ENCODE results near the gene STARD3NL. TPM values are rescaled to one million over a fixed set of nuclear protein-coding genes. Genes with fewer than 3 reads are reported as not detected.

STARD3NL gene
- total RNA-seq, 6 experiments from 2014 or later: 5.8 to 14.3 (median 9.6) TPM

- peak in 1 of 4 donors; percentile 36 for ATAC-seq
- H3K36me3 ChIP-seq: no peaks in the 10 kb centered on the region
- DNase-seq: no peak
- no peak overlapping the region for H3K27ac ChIP-seq
- H3K27me3 ChIP-seq: no peaks in the 10 kb centered on the region
- no peaks in the 10 kb centered on the region for H3K4me1 ChIP-seq
- WGBS (ENCODE audit: insufficient coverage, low coverage, low lambda C conversion rate, missing lambda C conversion rate): 39% methylated on average over 5 of the region's 5 CpGs
- intact Hi-C loops (cut with DNase I): no loop called here
- TF ChIP-seq POLR2A (IDR thresholded peaks at IDR 0.05) (no peak), CTCF (IDR thresholded peaks at IDR 0.05) (no peak)
- H3K4me3 ChIP-seq: no peak overlapping the region
- no peaks in the 10 kb centered on the region for H3K9me3 ChIP-seq
Measured at GRCh38 chr7:38160003-38160571, 18.0 kb upstream of the STARD3NL start.

- intact Hi-C loops (cut with DNase I): no loop called here
- DNase-seq: no peak
- Histone ChIP-seq H3K36me3 (no peaks in the 10 kb centered on the region), H3K9me3 (no peaks in the 10 kb centered on the region), H3K4me1 (no peaks in the 10 kb centered on the region), H3K4me3 (no peak overlapping the region), H3K27ac (no peak overlapping the region), H3K27me3 (no peaks in the 10 kb centered on the region)
- TF ChIP-seq CTCF (IDR thresholded peaks at IDR 0.05) (no peak), POLR2A (IDR thresholded peaks at IDR 0.05) (no peak)
- no peak for ATAC-seq
- WGBS (ENCODE audit: insufficient coverage, low coverage, low lambda C conversion rate, missing lambda C conversion rate): 64% methylated on average over 1 of the region's 1 CpG
Measured at GRCh38 chr7:38162036-38162435, 16.0 kb upstream of the STARD3NL start.

GRCh38 chr7:38163671-38164070 is 14.4 kb upstream of the STARD3NL start:
- Histone ChIP-seq H3K4me3 (no peak overlapping the region), H3K36me3 (no peaks in the 10 kb centered on the region), H3K27ac (no peak overlapping the region), H3K27me3 (no peaks in the 10 kb centered on the region), H3K9me3 (no peaks in the 10 kb centered on the region), H3K4me1 (no peaks in the 10 kb centered on the region)
- intact Hi-C loops (cut with DNase I): no loop called here
- ATAC-seq (no peak), DNase-seq (no peak)
- TF ChIP-seq POLR2A (IDR thresholded peaks at IDR 0.05) (no peak), CTCF (IDR thresholded peaks at IDR 0.05) (no peak)
- WGBS (ENCODE audit: insufficient coverage, low coverage, low lambda C conversion rate, missing lambda C conversion rate): 86% methylated on average over 4 of the region's 4 CpGs

GRCh38 chr7:38168890-38169570 is 9.0 kb upstream of the STARD3NL start:
- Histone ChIP-seq H3K4me3 (no peak overlapping the region), H3K4me1 (no peaks in the 10 kb centered on the region), H3K9me3 (no peaks in the 10 kb centered on the region), H3K27me3 (no peaks in the 10 kb centered on the region), H3K27ac (no peak overlapping the region), H3K36me3 (no peaks in the 10 kb centered on the region)
- no peak for TF ChIP-seq POLR2A (IDR thresholded peaks at IDR 0.05)
- no peak for TF ChIP-seq CTCF (IDR thresholded peaks at IDR 0.05)
- intact Hi-C loops (cut with DNase I): no loop called here
- DNase-seq: no peak
- 30% methylated on average over 1 of the region's 1 CpG for WGBS (ENCODE audit: insufficient coverage, low coverage, low lambda C conversion rate, missing lambda C conversion rate)
- no peak for ATAC-seq
